ENCODE results near the gene DDX21.

GRCh38 chr10:68957284-68957615, 1.3 kb downstream of the DDX21 start:
- TF ChIP-seq CTCF (IDR thresholded peaks at IDR 0.05) (no peak), POLR2A (IDR thresholded peaks at IDR 0.05) (no peak)
